ENCODE measurements around the gene EGFLAM. TPM values are rescaled to one million over a fixed set of nuclear protein-coding genes. Genes with fewer than 3 reads are reported as not detected.

The EGFLAM gene
- total RNA-seq, 4 donors from 2014 or later: 0.41 to 1.9 TPM; not detected in 2

DNA sequence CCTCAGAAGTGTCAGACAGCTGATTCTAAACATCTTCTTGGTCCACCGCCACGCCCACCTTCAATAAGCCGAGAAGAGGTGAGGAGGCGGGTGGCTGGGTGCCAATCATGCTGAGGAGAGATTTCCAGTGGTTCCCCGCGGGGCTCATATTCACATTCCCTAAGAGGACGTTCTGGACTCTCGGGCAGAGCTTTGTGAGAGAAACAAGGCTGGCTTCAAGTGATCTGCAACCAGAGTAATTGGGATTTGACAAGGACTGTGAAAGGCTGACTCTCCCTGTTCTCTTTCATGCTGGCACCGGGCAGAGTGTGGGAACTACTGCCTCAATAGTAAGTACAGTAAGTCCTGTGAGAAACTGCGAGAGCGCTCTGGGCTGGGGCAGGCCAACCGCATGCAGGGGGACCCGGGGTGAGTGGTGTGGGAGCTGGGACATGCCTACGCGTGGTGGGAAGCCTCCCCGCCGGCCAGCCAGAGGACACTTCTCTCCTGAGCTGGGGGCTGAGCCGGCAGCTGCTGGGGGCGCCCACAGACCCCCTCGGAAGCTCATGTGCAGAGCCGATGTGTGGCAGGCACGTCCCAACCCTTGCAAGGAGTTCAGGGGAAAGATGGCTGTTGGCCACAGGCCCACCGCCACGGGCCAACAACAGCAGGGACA lies 187.1 kb downstream of the EGFLAM start:
- intact Hi-C loops (cut with DNase I; ENCODE audit: low total_unique reads): loop anchor here (10.0 kb wide), 1 partner anchor 359 kb away; no protein-coding TSS in a partner anchor
- Histone ChIP-seq H3K27ac (peak overlapping the region in 1 of 4 donors; percentile 26), H3K36me3 (no peaks in the 10 kb centered on the region), H3K4me3 (no peak overlapping the region), H3K4me1 (peaks cover 0 to 4% (median 0%) of the 10 kb centered on the region in 4 donors), H3K27me3 (peaks cover 9% of the 10 kb centered on the region), H3K9me3 (no peaks in the 10 kb centered on the region)
- in situ Hi-C loops (cut with MboI; ENCODE audit: low pct_ligation_motif_present in 1 of 4, low pct_unique_long_range_greater_than_20kb in 1 of 4, low sequenced_read_pairs in 3 of 4): loop anchor here in 1 of 4 donors (25.0 kb wide), 1 partner anchor 367 kb away; no protein-coding TSS in a partner anchor
- no peak for DNase-seq
- no peak for TF ChIP-seq POLR2AphosphoS5 (IDR thresholded peaks at IDR 0.05)
- WGBS, 2 donors (ENCODE audit: low coverage in 1 of 2): 43 to 82% methylated on average over 6 to 24 of the region's 24 CpGs

DNA sequence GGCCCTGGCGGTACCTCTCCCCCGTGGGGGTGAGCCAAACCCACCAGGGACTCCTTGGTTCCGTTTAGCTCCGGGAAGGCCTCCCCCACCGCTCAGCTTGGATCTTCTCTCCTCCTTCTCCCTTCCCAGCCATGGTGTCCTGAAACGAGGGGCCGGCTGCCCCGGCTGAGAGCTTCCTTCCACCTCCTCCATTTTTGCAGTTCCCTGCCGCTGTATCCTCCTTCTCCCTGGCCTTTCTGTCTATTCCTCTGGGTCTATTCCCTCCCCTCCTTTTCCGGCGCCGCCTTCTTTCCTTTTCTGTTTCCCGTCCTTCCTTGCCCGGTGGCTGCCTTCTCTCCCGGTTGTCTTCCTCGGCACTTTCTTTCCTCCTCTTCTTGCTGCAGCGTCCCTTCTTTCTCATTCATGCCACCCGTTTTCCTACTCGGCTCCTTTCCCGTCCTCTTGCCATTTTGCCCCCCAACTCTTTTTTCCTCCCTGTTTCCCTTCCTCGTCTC lies 187.7 kb downstream of the EGFLAM start:
- H3K27me3 ChIP-seq: peaks cover 9% of the 10 kb centered on the region
- no peak for TF ChIP-seq EP300 (IDR thresholded peaks at IDR 0.05; ENCODE audit: low read depth)
- TF ChIP-seq, protein P1, sequence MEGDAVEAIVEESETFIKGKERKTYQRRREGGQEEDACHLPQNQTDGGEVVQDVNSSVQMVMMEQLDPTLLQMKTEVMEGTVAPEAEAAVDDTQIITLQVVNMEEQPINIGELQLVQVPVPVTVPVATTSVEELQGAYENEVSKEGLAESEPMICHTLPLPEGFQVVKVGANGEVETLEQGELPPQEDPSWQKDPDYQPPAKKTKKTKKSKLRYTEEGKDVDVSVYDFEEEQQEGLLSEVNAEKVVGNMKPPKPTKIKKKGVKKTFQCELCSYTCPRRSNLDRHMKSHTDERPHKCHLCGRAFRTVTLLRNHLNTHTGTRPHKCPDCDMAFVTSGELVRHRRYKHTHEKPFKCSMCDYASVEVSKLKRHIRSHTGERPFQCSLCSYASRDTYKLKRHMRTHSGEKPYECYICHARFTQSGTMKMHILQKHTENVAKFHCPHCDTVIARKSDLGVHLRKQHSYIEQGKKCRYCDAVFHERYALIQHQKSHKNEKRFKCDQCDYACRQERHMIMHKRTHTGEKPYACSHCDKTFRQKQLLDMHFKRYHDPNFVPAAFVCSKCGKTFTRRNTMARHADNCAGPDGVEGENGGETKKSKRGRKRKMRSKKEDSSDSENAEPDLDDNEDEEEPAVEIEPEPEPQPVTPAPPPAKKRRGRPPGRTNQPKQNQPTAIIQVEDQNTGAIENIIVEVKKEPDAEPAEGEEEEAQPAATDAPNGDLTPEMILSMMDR (IDR thresholded peaks at IDR 0.05): no peak
- no peak for TF ChIP-seq POLR2AphosphoS5 (IDR thresholded peaks at IDR 0.05)
- TF ChIP-seq POLR2A (IDR thresholded peaks at IDR 0.05): no peak
- H3K4me1 ChIP-seq: peaks cover 0 to 4% (median 0%) of the 10 kb centered on the region in 4 donors
- DNase-seq: no peak
- no peaks in the 10 kb centered on the region for H3K9me3 ChIP-seq
- intact Hi-C loops (cut with DNase I; ENCODE audit: low total_unique reads) (loop anchor here (10.0 kb wide), 1 partner anchor 359 kb away; no protein-coding TSS in a partner anchor), in situ Hi-C loops (cut with MboI; ENCODE audit: low pct_ligation_motif_present in 1 of 4, low pct_unique_long_range_greater_than_20kb in 1 of 4, low sequenced_read_pairs in 3 of 4) (loop anchor here in 1 of 4 donors (25.0 kb wide), 1 partner anchor 366 kb away; no protein-coding TSS in a partner anchor)
- H3K36me3 ChIP-seq: no peaks in the 10 kb centered on the region
- 66 to 89% methylated on average over 9 to 21 of the region's 21 CpGs for WGBS, 2 donors (ENCODE audit: low coverage in 1 of 2)
- H3K27ac ChIP-seq: peak overlapping the region in 1 of 4 donors; percentile 26
- H3K4me3 ChIP-seq: no peak overlapping the region

DNA sequence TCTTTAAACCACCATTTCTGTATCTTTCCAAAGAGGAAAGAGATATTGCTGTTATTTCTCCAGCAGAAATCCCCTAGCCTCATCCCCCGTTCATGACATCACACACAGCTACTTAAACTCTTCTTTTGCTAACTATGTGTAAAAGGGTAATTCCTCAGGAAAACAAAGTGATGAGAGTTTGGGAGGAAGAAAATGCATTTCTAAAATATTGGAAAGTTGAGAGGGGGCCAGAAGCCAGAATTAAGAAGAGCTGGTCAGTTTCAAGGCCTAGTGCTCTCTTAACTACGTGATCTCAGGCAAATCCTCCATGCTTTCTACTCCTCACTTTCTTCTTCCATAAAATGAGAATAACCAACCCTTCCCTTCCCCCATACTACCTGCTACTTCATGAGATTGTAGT lies 188.7 kb downstream of the EGFLAM start:
- intact Hi-C loops (cut with DNase I; ENCODE audit: low total_unique reads): loop anchor here (10.0 kb wide), 1 partner anchor 358 kb away; no protein-coding TSS in a partner anchor
- peaks cover 9% of the 10 kb centered on the region for H3K27me3 ChIP-seq
- no peak for TF ChIP-seq EP300 (IDR thresholded peaks at IDR 0.05; ENCODE audit: low read depth)
- TF ChIP-seq POLR2A (IDR thresholded peaks at IDR 0.05): no peak
- no peak for TF ChIP-seq POLR2AphosphoS5 (IDR thresholded peaks at IDR 0.05)
- TF ChIP-seq, protein P1 (IDR thresholded peaks at IDR 0.05): no peak
- H3K4me1 ChIP-seq: peaks cover 0 to 4% (median 0%) of the 10 kb centered on the region in 4 donors
- 60 to 78% methylated on average over 2 of the region's 2 CpGs for WGBS, 2 donors (ENCODE audit: low coverage in 1 of 2)
- in situ Hi-C loops (cut with MboI; ENCODE audit: low pct_ligation_motif_present in 1 of 4, low pct_unique_long_range_greater_than_20kb in 1 of 4, low sequenced_read_pairs in 3 of 4): loop anchor here in 1 of 4 donors (25.0 kb wide), 1 partner anchor 365 kb away; no protein-coding TSS in a partner anchor
- no peak overlapping the region for H3K4me3 ChIP-seq
- H3K9me3 ChIP-seq: no peaks in the 10 kb centered on the region
- no peaks in the 10 kb centered on the region for H3K36me3 ChIP-seq
- H3K27ac ChIP-seq: no peak overlapping the region
- no peak for DNase-seq

DNA sequence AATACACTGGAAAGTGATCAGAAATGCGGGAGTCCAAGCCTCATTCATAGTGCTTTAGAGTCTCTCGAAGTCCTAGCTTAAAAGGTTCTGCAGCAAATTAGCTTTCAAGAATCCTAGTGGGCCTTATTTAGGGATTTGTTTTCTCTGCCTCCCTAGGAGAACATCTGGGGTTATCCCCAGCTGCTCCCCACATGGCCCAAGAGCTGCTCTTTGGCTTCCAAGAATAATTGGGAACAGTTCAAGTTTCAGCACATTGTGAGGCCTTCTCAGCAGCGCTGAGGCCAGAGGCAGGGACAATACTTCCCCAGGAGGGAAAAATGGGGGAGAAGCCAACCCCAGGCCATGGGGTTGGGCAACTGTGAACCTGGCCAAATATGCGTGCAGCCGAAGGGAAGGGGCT lies 189.4 kb downstream of the EGFLAM start:
- Histone ChIP-seq H3K36me3 (no peaks in the 10 kb centered on the region), H3K4me1 (peaks cover 0 to 4% (median 0%) of the 10 kb centered on the region in 4 donors), H3K27ac (peak overlapping the region in 2 of 4 donors; percentile 12 to 29), H3K27me3 (peaks cover 9% of the 10 kb centered on the region), H3K4me3 (no peak overlapping the region), H3K9me3 (no peaks in the 10 kb centered on the region)
- 62 to 85% methylated on average over 4 to 5 of the region's 5 CpGs for WGBS, 2 donors (ENCODE audit: low coverage in 1 of 2)
- in situ Hi-C loops (cut with MboI; ENCODE audit: low pct_ligation_motif_present in 1 of 4, low pct_unique_long_range_greater_than_20kb in 1 of 4, low sequenced_read_pairs in 3 of 4): loop anchor here in 1 of 4 donors (25.0 kb wide), 1 partner anchor 365 kb away; no protein-coding TSS in a partner anchor
- DNase-seq: no peak
- no peak for TF ChIP-seq POLR2AphosphoS5 (IDR thresholded peaks at IDR 0.05)
- TF ChIP-seq POLR2A (IDR thresholded peaks at IDR 0.05): no peak
- TF ChIP-seq, protein P1 (IDR thresholded peaks at IDR 0.05): no peak
- no peak for TF ChIP-seq EP300 (IDR thresholded peaks at IDR 0.05; ENCODE audit: low read depth)
- intact Hi-C loops (cut with DNase I; ENCODE audit: low total_unique reads): loop anchor here (10.0 kb wide), 1 partner anchor 357 kb away; no protein-coding TSS in a partner anchor
